Activated CD8-positive, alpha-beta memory T cell treated with anti-CD3 and anti-CD28 coated beads, Interleukin-2, amount 50 U/mL, for 48 hours (primary cell): ENCODE data around the gene FASN.

ENCODE experiments used
- DNase-seq: peaks from one replicate; pipeline ENCODE4 v3.0.0-alpha.2; 2020

The FASN gene

GRCh38 chr17:82117139-82118090, 19.4 kb upstream of the FASN start:
- no peak for DNase-seq

GRCh38 chr17:82116246-82116645, 18.2 kb upstream of the FASN start:
- DNase-seq = no peak

- no peak for DNase-seq
Measured at GRCh38 chr17:82114872-82115271, 16.8 kb upstream of the FASN start.

- DNase-seq = no peak
Measured at GRCh38 chr17:82114447-82114846, 16.4 kb upstream of the FASN start.

GRCh38 chr17:82113941-82114340, 15.9 kb upstream of the FASN start:
- no peak for DNase-seq

GRCh38 chr17:82113422-82113821, 15.4 kb upstream of the FASN start:
- DNase-seq = no peak

GRCh38 chr17:82112914-82113311, 14.9 kb upstream of the FASN start:
- DNase-seq = no peak

- DNase-seq = no peak
Measured at GRCh38 chr17:82112181-82112913, 14.3 kb upstream of the FASN start.

- DNase-seq = no peak
Measured at GRCh38 chr17:82110298-82110697, 12.3 kb upstream of the FASN start.

- no peak for DNase-seq
Measured at GRCh38 chr17:82108961-82109475, 11.0 kb upstream of the FASN start.

- no peak for DNase-seq
Measured at GRCh38 chr17:82108496-82108945, 10.5 kb upstream of the FASN start.

GRCh38 chr17:82108038-82108437, 10.0 kb upstream of the FASN start:
- no peak for DNase-seq

- DNase-seq = peak; percentile 57
Measured at GRCh38 chr17:82107341-82107860, 9.4 kb upstream of the FASN start.

GRCh38 chr17:82106688-82107305, 8.8 kb upstream of the FASN start:
- no peak for DNase-seq

- DNase-seq = peak; percentile 82
Measured at GRCh38 chr17:82105882-82106687, 8.0 kb upstream of the FASN start.

GRCh38 chr17:82105417-82105881, 7.4 kb upstream of the FASN start:
- peak; percentile 56 for DNase-seq

- no peak for DNase-seq
Measured at GRCh38 chr17:82104797-82105416, 6.9 kb upstream of the FASN start.

- DNase-seq = no peak
Measured at GRCh38 chr17:82103553-82104451, 5.8 kb upstream of the FASN start.

- no peak for DNase-seq
Measured at GRCh38 chr17:82101767-82102679, 4.0 kb upstream of the FASN start.
